Measurements from ENCODE around the gene RAPGEF2.
A peak's percentile ranks its signal among the peaks of the same experiment; 100 is the strongest.
"Not testable (repeated sequence)": the region's sequence is repeated elsewhere in the genome, so short reads cannot be mapped to it uniquely, and the experiment has no call there.

Gene RAPGEF2

DNA sequence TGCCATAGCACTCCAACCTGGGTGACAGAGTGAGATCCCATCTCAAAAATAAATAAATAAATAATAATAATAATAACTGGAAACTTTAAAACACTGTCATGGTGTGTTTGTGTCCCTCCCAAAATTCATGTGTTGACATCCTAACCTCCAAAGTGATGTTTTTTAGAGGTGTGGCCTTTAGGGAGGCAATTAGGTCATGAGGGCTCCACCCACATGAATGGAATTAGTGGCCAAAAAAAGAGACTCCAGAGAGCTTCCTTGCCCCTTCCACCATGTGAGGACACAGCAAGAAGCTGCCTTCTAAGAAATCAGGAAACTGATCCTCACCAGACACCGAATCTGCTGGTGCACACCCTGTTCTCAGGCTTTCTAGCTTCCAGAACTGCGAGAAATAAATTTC, 23.8 kb upstream of the RAPGEF2 start:
- Histone ChIP-seq H3K9ac (ENCODE audit: low read depth, low read length) (no peak overlapping the region), H3K9me3 (ENCODE audit: control insufficient read depth, insufficient read depth, low read length) (no peaks in the 10 kb centered on the region), H3K4me1 (ENCODE audit: insufficient read depth, low read length) (no peaks in the 10 kb centered on the region), H3K36me3 (ENCODE audit: insufficient read depth, low read length) (no peaks in the 10 kb centered on the region)

GRCh38 chr4:159086606-159087005, 16.3 kb upstream of the RAPGEF2 start:
- Histone ChIP-seq H3K9me3 (ENCODE audit: control insufficient read depth, insufficient read depth, low read length) (no peaks in the 10 kb centered on the region), H3K36me3 (ENCODE audit: insufficient read depth, low read length) (no peaks in the 10 kb centered on the region), H3K4me1 (ENCODE audit: insufficient read depth, low read length) (no peaks in the 10 kb centered on the region), H3K9ac (ENCODE audit: low read depth, low read length) (no peak overlapping the region)

DNA sequence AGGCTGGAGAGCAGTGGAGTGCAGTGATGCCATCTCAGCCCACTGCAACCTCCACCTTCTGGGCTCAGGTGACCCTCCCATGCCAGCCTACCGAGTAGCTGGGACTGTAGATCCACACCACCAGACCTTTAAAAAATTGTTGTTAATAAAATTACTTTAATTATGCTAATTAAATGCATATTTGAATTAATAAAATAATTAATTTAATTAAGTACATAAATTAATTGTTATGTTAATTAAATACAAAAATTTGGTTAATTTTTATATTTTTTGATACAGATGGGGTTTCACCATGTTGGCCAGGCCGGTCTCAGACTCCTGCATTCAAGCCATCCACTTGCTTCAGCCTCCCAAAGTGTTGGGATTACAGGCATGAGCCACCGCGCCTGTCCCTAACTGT, 12.6 kb upstream of the RAPGEF2 start:
- no peaks in the 10 kb centered on the region for H3K4me1 ChIP-seq (ENCODE audit: insufficient read depth, low read length)
- no peak overlapping the region for H3K9ac ChIP-seq (ENCODE audit: low read depth, low read length)
- no peaks in the 10 kb centered on the region for H3K9me3 ChIP-seq (ENCODE audit: control insufficient read depth, insufficient read depth, low read length)
- H3K36me3 ChIP-seq (ENCODE audit: insufficient read depth, low read length), result no peaks in the 10 kb centered on the region

DNA sequence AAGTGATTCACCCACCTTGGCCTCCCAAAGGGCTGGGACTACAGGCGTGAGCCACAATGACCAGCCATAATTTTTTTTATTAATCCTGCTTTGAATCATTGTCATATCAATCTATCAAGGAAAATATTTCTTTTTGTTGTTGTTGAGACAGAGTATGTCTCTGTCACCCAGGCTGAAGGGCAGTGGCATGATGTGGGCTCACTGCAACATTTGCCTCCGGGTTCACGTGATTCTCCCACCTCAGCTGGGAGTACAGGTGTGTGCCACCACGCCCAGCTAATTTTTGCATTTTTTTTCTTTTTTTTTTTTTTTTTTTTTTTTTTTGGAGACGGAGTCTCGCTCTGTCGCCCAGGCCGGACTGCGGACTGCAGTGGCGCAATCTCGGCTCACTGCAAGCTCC, 8.7 kb upstream of the RAPGEF2 start:
- peaks cover 19% of the 10 kb centered on the region; the same call in 1 of the 2 replicates for H3K4me1 ChIP-seq (ENCODE audit: insufficient read depth, low read length)
- not testable (repeated sequence) for H3K36me3 ChIP-seq (ENCODE audit: insufficient read depth, low read length)

DNA sequence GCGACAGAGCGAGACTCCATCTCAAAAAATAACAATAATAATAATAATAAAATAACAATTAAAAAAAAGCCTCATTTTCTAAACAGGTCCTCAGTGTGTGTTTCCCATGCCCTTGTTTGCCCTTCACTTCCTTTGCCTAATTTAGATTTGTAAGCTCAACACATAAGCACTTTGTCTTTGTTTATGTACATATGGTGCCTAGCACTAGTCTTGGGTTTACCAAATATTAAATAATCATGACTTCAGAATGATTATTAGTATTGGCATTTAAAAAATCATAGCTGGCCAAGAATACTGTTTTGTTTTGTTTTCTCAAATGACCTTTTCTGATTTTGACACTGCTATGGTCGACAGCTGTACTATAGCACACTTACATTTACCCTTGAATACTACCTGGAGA, 6.4 kb upstream of the RAPGEF2 start:
- no peaks in the 10 kb centered on the region for H3K9me3 ChIP-seq (ENCODE audit: control insufficient read depth, insufficient read depth, low read length)
- H3K9ac ChIP-seq (ENCODE audit: low read depth, low read length), result no peak overlapping the region
- H3K36me3 ChIP-seq (ENCODE audit: insufficient read depth, low read length), result no peaks in the 10 kb centered on the region
- peaks cover 19% of the 10 kb centered on the region; the same call in 1 of the 2 replicates for H3K4me1 ChIP-seq (ENCODE audit: insufficient read depth, low read length)

More for the DNA sequence above, 8.7 kb upstream of the RAPGEF2 start:
- not testable (repeated sequence) for H3K9ac ChIP-seq (ENCODE audit: low read depth, low read length); H3K9me3 ChIP-seq (ENCODE audit: control insufficient read depth, insufficient read depth, low read length)

GRCh38 chr4:159097144-159097543, 5.7 kb upstream of the RAPGEF2 start:
- no peaks in the 10 kb centered on the region for H3K36me3 ChIP-seq (ENCODE audit: insufficient read depth, low read length)
- H3K4me1 ChIP-seq (ENCODE audit: insufficient read depth, low read length), result peaks cover 19% of the 10 kb centered on the region; the same call in 1 of the 2 replicates
- H3K9ac ChIP-seq (ENCODE audit: low read depth, low read length), result no peak overlapping the region
- no peaks in the 10 kb centered on the region for H3K9me3 ChIP-seq (ENCODE audit: control insufficient read depth, insufficient read depth, low read length)

DNA sequence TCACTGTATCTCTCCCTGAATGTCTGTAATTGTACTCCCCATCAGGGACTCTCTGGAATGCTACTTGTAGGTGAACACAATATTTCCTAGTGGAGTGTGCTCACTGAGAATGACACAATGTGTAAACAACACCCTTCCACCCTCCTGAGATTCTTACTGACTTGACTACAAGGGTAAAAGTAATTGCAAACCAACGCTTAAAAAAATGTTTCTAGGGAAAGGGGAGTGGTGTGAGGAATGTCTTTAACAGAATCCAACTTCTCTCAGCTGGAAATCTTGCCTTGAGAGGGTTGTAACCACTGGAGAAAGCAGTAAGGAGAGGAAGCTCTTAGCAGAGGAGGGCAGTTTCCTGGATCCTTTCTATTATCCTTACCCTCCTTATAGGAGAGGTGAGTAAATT, 5.1 kb upstream of the RAPGEF2 start:
- Histone ChIP-seq H3K9me3 (ENCODE audit: control insufficient read depth, insufficient read depth, low read length) (no peaks in the 10 kb centered on the region), H3K4me1 (ENCODE audit: insufficient read depth, low read length) (peaks cover 19% of the 10 kb centered on the region; the same call in 1 of the 2 replicates), H3K36me3 (ENCODE audit: insufficient read depth, low read length) (no peaks in the 10 kb centered on the region), H3K9ac (ENCODE audit: low read depth, low read length) (no peak overlapping the region)

DNA sequence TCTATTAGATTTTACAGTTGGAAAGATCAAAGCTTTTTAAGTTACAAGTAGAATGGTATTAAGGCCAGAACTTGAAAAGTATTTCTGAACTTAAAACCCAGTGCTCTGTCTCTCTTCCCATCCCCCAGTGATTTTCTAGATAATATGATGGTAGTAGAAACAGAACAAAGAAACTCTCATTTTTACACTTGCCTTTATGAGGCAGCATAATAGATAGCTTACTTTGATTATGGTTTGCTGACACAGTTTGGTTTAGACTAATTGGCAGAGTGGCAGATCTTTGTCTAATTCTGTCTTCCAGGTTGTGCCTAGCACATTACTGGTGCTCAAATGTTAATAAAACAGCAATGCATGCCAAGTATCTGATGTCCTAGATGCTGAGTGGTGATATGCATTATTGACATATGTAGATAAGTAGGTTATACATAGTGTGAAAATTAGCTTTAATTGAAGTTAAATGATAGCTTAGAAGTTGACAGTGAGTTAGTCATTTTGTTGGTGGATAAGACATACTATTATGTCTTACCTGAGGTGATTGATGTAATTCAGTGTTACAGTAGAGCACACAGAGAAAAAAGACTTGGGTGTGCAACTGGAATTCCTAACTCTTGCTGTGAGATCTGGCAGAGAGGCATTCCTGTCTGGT, 4.3 kb upstream of the RAPGEF2 start:
- peaks cover 19% of the 10 kb centered on the region; the same call in 1 of the 2 replicates for H3K4me1 ChIP-seq (ENCODE audit: insufficient read depth, low read length)
- H3K9me3 ChIP-seq (ENCODE audit: control insufficient read depth, insufficient read depth, low read length), result no peaks in the 10 kb centered on the region
- H3K36me3 ChIP-seq (ENCODE audit: insufficient read depth, low read length), result no peaks in the 10 kb centered on the region
- H3K9ac ChIP-seq (ENCODE audit: low read depth, low read length), result no peak overlapping the region

DNA sequence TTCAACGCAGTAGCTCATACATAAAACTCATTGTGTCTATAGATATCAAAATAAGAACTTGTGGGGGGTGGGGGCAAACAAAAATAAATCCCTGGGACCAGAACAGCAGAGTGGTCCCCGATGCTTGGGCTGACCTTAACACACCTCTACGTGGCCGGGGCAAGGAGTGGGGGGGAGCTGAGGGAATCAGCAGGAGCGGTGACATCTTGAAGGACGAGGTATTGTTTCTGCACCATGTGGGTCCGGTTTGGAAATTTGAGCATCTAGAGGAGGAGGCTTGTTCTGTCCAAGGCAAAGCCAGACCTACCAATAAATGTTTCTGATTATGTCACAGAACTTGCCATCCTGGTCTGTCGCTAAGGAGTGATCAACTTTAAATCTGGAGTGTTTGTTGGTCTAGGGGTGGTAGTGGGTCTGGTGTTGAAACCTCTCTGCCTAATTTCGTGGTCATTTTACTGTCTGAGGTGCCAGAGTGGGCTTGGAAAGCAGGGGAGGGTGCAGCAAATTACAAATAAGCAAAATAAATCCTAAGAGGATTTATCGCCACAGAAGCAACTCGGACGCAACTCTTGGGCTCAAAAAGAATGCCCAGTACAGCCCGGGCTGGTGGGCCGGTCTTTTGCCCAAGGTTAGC, 774 bp upstream of the RAPGEF2 start:
- Histone ChIP-seq H3K4me1 (ENCODE audit: insufficient read depth, low read length) (peaks cover 20% of the 10 kb centered on the region; the same call in 1 of the 2 replicates), H3K36me3 (ENCODE audit: insufficient read depth, low read length) (no peaks in the 10 kb centered on the region), H3K9me3 (ENCODE audit: control insufficient read depth, insufficient read depth, low read length) (no peaks in the 10 kb centered on the region), H3K9ac (ENCODE audit: low read depth, low read length) (peak overlapping the region; percentile 88)

GRCh38 chr4:159103384-159103990, 608 bp downstream of the RAPGEF2 start:
- Histone ChIP-seq H3K9ac (ENCODE audit: low read depth, low read length) (peak overlapping the region; percentile 88), H3K4me1 (ENCODE audit: insufficient read depth, low read length) (peaks cover 16% of the 10 kb centered on the region; the same call in 1 of the 2 replicates), H3K36me3 (ENCODE audit: insufficient read depth, low read length) (no peaks in the 10 kb centered on the region), H3K9me3 (ENCODE audit: control insufficient read depth, insufficient read depth, low read length) (no peaks in the 10 kb centered on the region)

GRCh38 chr4:159104694-159105414, 2.0 kb downstream of the RAPGEF2 start:
- H3K9ac ChIP-seq (ENCODE audit: low read depth, low read length), result peak overlapping the region; percentile 88
- no peaks in the 10 kb centered on the region for H3K9me3 ChIP-seq (ENCODE audit: control insufficient read depth, insufficient read depth, low read length)
- H3K4me1 ChIP-seq (ENCODE audit: insufficient read depth, low read length), result peaks cover 10% of the 10 kb centered on the region; the same call in 1 of the 2 replicates
- H3K36me3 ChIP-seq (ENCODE audit: insufficient read depth, low read length), result no peaks in the 10 kb centered on the region

GRCh38 chr4:159105761-159106243, 2.9 kb downstream of the RAPGEF2 start:
- Histone ChIP-seq H3K9me3 (ENCODE audit: control insufficient read depth, insufficient read depth, low read length) (no peaks in the 10 kb centered on the region), H3K9ac (ENCODE audit: low read depth, low read length) (peak overlapping the region; percentile 39; the same call in 1 of the 2 replicates), H3K4me1 (ENCODE audit: insufficient read depth, low read length) (peaks cover 10% of the 10 kb centered on the region; the same call in 1 of the 2 replicates), H3K36me3 (ENCODE audit: insufficient read depth, low read length) (no peaks in the 10 kb centered on the region)

GRCh38 chr4:159106636-159107035, 3.8 kb downstream of the RAPGEF2 start:
- Histone ChIP-seq H3K9ac (ENCODE audit: low read depth, low read length) (no peak overlapping the region), H3K4me1 (ENCODE audit: insufficient read depth, low read length) (peaks cover 18% of the 10 kb centered on the region; the same call in 1 of the 2 replicates), H3K9me3 (ENCODE audit: control insufficient read depth, insufficient read depth, low read length) (no peaks in the 10 kb centered on the region), H3K36me3 (ENCODE audit: insufficient read depth, low read length) (no peaks in the 10 kb centered on the region)

GRCh38 chr4:159107203-159107925, 4.5 kb downstream of the RAPGEF2 start:
- Histone ChIP-seq H3K9ac (ENCODE audit: low read depth, low read length) (no peak overlapping the region), H3K36me3 (ENCODE audit: insufficient read depth, low read length) (no peaks in the 10 kb centered on the region), H3K9me3 (ENCODE audit: control insufficient read depth, insufficient read depth, low read length) (no peaks in the 10 kb centered on the region), H3K4me1 (ENCODE audit: insufficient read depth, low read length) (peaks cover 19% of the 10 kb centered on the region; the same call in 1 of the 2 replicates)
